Neural progenitor cell (in vitro differentiated cells): ENCODE data around the gene PALS1.

Source experiments
- CTCF ChIP-seq: fragments of 200-600 bp; sonication (generic); IDR thresholded peaks from 2 replicates; pipeline ENCODE4 v1.5.1; 2017; ENCODE audit warnings: antibody characterized with exemption, mild to moderate bottlenecking
- EZH2 ChIP-seq: fragments of 200-600 bp; sonication (generic); IDR thresholded peaks from 2 replicates; pipeline ENCODE4 v1.6.1; 2017; ENCODE audit warnings: antibody characterized with exemption, mild to moderate bottlenecking, moderate library complexity
- EZH2phosphoT487 ChIP-seq: fragments of 200-600 bp; sonication (generic); IDR thresholded peaks from 2 replicates; pipeline ENCODE4 v1.6.1; 2017; ENCODE audit warnings: antibody characterized with exemption

- no peak for TF ChIP-seq EZH2
- TF ChIP-seq CTCF = no peak
- no peak for TF ChIP-seq EZH2phosphoT487
These were observed at the start of gene PALS1 for GRCh38 chr14:67241411-67242167.
